DND-41 (cell line): Measurements from ENCODE around the gene FZD10.

ENCODE experiments used
- ATAC-seq: fragments of 200-7000 bp; cut with Tn5 transposase; 3 replicates; pipeline ENCODE4 v1.9.1; 2021; ENCODE audit warnings: low read depth; ENCODE audit not compliant: insufficient read depth
- DNase-seq: peaks from one replicate; pipeline ENCODE4 v3.0.0-alpha.2; 2020
- H2AFZ ChIP-seq: 2 replicates; pipeline ENCODE4 v1.6.0; 2012; ENCODE audit warnings: low read depth, low read length
- H3K27ac ChIP-seq: 2 replicates; pipeline ENCODE4 v1.5.1; 2012; ENCODE audit warnings: low read length, inconsistent platforms
- H3K27me3 ChIP-seq: fragments of 200-600 bp; sonication (generic); 2 replicates; pipeline ENCODE4 v1.6.0; 2012; ENCODE audit warnings: low read length, mild to moderate bottlenecking, inconsistent platforms; ENCODE audit not compliant: insufficient read depth, poor library complexity
- H3K36me3 ChIP-seq: 2 replicates; pipeline ENCODE4 v1.5.1; 2012; ENCODE audit warnings: low read length, inconsistent platforms; ENCODE audit not compliant: insufficient read depth
- H3K4me1 ChIP-seq: 2 replicates; pipeline ENCODE4 v1.5.1; 2012; ENCODE audit warnings: mild to moderate bottlenecking, low read length; ENCODE audit not compliant: insufficient read depth
- H3K4me2 ChIP-seq: 2 replicates; pipeline ENCODE4 v1.6.0; 2012; ENCODE audit warnings: mild to moderate bottlenecking, moderate library complexity, low read length, inconsistent platforms; ENCODE audit not compliant: insufficient read depth
- H3K4me3 ChIP-seq, 2 experiments: fragments of 200-600 bp in 1 of 2; shearing (Covaris generic) in 1 of 2; 2 replicates each; pipeline ENCODE4 v1.5.1; 2012 to 2016; ENCODE audit warnings: inconsistent platforms in 2 of 2, low read length in 2 of 2, mild to moderate bottlenecking in 2 of 2, low read depth in 1 of 2, moderate library complexity in 1 of 2
- H3K79me2 ChIP-seq: 2 replicates; pipeline ENCODE4 v1.6.0; 2012; ENCODE audit warnings: low read length, inconsistent platforms; ENCODE audit not compliant: insufficient read depth
- H3K9ac ChIP-seq: 2 replicates; pipeline ENCODE4 v1.6.0; 2012; ENCODE audit warnings: low read depth, mild to moderate bottlenecking, inconsistent platforms, low read length, moderate library complexity
- H3K9me3 ChIP-seq: 2 replicates; pipeline ENCODE4 v1.5.1; 2012; ENCODE audit warnings: low read length, moderate library complexity, mild to moderate bottlenecking, inconsistent platforms; ENCODE audit not compliant: insufficient read depth, severe bottlenecking
- H4K20me1 ChIP-seq: 2 replicates; pipeline ENCODE4 v1.6.0; 2012; ENCODE audit warnings: low read length; ENCODE audit not compliant: insufficient read depth
- EZH2 ChIP-seq: IDR thresholded peaks from 3 replicates; pipeline ENCODE4 v1.6.1; 2012; ENCODE audit warnings: borderline replicate concordance, low read depth, mild to moderate bottlenecking, moderate library complexity, low read length, inconsistent platforms; ENCODE audit not compliant: severe bottlenecking
- TF ChIP-seq, protein P1 (sequence below): IDR thresholded peaks from 2 replicates; pipeline ENCODE4 v1.5.1; 2012; ENCODE audit warnings: borderline replicate concordance, low read length, moderate library complexity, mild to moderate bottlenecking; ENCODE audit not compliant: poor library complexity, severe bottlenecking; ENCODE audit errors: extremely low read depth

Gene FZD10

DNA sequence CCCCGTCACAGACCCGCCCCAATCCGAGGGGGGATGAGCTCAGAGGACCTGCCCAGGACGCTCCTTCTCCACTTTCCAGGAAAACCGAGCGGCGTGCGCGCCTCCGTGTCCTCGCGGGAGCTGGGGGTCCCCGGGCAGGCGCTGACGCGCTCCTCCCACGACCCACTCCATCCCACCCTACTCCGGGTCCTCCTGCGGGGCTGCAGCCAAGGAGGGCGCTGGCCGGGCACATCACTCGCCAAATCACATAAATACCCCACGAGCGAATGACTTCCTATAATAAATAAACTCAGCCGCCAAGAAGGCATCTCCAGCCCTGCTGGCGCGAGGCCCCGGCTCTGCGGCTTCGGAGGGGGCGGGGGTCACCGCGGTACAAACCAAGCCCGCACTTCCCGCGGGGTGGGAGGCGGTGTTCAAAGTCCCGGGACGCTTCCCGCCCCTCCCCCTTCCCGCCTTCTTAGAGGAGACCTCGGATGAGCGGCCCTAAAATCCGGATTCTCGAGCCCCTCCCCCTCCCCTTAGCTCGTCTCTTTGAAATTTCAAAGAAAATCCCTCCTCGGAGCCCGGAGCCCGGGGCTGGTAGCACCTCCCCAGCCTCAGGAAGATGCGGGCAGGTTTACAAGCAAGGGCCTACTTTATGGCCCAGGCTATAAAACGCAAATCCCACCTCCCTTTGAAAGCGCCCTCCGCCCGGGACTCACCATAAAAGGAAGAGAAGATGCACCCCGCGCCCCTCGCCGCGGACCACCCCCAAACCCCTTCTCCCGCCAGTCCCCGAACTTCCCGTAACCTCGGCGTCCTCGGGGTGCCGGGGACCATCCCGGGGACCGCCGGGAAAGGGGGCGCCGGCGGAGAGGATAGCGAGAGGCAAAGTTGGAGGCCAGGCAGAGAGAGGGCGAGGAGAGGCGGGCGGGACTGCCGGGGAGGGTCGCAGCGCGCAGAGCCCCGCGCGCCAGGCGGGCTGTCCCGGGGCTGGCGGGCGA, 712 bp upstream of the FZD10 start:
- no peak for TF ChIP-seq EZH2
- TF ChIP-seq, protein P1, sequence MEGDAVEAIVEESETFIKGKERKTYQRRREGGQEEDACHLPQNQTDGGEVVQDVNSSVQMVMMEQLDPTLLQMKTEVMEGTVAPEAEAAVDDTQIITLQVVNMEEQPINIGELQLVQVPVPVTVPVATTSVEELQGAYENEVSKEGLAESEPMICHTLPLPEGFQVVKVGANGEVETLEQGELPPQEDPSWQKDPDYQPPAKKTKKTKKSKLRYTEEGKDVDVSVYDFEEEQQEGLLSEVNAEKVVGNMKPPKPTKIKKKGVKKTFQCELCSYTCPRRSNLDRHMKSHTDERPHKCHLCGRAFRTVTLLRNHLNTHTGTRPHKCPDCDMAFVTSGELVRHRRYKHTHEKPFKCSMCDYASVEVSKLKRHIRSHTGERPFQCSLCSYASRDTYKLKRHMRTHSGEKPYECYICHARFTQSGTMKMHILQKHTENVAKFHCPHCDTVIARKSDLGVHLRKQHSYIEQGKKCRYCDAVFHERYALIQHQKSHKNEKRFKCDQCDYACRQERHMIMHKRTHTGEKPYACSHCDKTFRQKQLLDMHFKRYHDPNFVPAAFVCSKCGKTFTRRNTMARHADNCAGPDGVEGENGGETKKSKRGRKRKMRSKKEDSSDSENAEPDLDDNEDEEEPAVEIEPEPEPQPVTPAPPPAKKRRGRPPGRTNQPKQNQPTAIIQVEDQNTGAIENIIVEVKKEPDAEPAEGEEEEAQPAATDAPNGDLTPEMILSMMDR, result no peak
- no peak for ATAC-seq
- Histone ChIP-seq H2AFZ (no peak overlapping the region), H3K36me3 (no peaks in the 10 kb centered on the region), H3K27ac (no peak overlapping the region), H3K9ac (no peak overlapping the region), H3K79me2 (no peaks in the 10 kb centered on the region), H3K4me3 (no peak overlapping the region), H3K4me1 (no peaks in the 10 kb centered on the region), H3K9me3 (no peaks in the 10 kb centered on the region), H3K4me2 (no peak overlapping the region), H4K20me1 (peaks cover 10% of the 10 kb centered on the region), H3K27me3 (peaks cover 42% of the 10 kb centered on the region)
- no peak for DNase-seq

DNA sequence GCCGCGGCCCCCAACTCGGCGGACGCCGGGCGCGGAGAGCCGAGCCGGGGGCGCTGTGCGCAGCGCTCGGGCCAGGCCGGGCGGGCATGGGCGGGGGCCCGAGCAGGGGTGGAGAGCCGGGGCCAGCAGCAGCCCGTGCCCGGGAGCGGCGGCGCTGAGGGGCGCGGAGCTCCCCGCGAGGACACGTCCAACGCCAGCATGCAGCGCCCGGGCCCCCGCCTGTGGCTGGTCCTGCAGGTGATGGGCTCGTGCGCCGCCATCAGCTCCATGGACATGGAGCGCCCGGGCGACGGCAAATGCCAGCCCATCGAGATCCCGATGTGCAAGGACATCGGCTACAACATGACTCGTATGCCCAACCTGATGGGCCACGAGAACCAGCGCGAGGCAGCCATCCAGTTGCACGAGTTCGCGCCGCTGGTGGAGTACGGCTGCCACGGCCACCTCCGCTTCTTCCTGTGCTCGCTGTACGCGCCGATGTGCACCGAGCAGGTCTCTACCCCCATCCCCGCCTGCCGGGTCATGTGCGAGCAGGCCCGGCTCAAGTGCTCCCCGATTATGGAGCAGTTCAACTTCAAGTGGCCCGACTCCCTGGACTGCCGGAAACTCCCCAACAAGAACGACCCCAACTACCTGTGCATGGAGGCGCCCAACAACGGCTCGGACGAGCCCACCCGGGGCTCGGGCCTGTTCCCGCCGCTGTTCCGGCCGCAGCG, 639 bp downstream of the FZD10 start:
- DNase-seq, result no peak
- Histone ChIP-seq H3K9ac (no peak overlapping the region), H2AFZ (no peak overlapping the region), H4K20me1 (peaks cover 17% of the 10 kb centered on the region), H3K36me3 (no peaks in the 10 kb centered on the region), H3K4me2 (no peak overlapping the region), H3K9me3 (no peaks in the 10 kb centered on the region), H3K27me3 (peaks cover 41% of the 10 kb centered on the region), H3K4me3 (no peak overlapping the region), H3K79me2 (no peaks in the 10 kb centered on the region), H3K27ac (no peak overlapping the region), H3K4me1 (no peaks in the 10 kb centered on the region)
- TF ChIP-seq, protein P1, result no peak
- TF ChIP-seq EZH2, result no peak
- no peak for ATAC-seq

DNA sequence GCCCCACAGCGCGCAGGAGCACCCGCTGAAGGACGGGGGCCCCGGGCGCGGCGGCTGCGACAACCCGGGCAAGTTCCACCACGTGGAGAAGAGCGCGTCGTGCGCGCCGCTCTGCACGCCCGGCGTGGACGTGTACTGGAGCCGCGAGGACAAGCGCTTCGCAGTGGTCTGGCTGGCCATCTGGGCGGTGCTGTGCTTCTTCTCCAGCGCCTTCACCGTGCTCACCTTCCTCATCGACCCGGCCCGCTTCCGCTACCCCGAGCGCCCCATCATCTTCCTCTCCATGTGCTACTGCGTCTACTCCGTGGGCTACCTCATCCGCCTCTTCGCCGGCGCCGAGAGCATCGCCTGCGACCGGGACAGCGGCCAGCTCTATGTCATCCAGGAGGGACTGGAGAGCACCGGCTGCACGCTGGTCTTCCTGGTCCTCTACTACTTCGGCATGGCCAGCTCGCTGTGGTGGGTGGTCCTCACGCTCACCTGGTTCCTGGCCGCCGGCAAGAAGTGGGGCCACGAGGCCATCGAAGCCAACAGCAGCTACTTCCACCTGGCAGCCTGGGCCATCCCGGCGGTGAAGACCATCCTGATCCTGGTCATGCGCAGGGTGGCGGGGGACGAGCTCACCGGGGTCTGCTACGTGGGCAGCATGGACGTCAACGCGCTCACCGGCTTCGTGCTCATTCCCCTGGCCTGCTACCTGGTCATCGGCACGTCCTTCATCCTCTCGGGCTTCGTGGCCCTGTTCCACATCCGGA, 1.4 kb downstream of the FZD10 start:
- Histone ChIP-seq H3K27me3 (peaks cover 34% of the 10 kb centered on the region), H3K79me2 (no peaks in the 10 kb centered on the region), H4K20me1 (peaks cover 17% of the 10 kb centered on the region), H3K9ac (no peak overlapping the region), H3K36me3 (no peaks in the 10 kb centered on the region), H3K27ac (no peak overlapping the region), H3K4me3 (no peak overlapping the region), H2AFZ (no peak overlapping the region), H3K4me1 (0 out of 2 replicates have a peak, but pooled peaks cover under 1% of the 10 kb centered on the region), H3K4me2 (no peak overlapping the region), H3K9me3 (no peaks in the 10 kb centered on the region)
- ATAC-seq (no peak), DNase-seq (no peak)
- TF ChIP-seq, protein P1, result no peak
- TF ChIP-seq EZH2, result no peak
